Neural cell (in vitro differentiated cells): ENCODE measurements around the gene CRADD.

Experiments used
- CTCF ChIP-seq: fragments of 450-650 bp; IDR thresholded peaks from 2 replicates; pipeline ENCODE4 v1.5.1; 2014; ENCODE audit warnings: antibody characterized with exemption, mild to moderate bottlenecking, moderate library complexity; ENCODE audit not compliant: poor library complexity, severe bottlenecking
- EP300 ChIP-seq: fragments of 450-650 bp; conservative IDR thresholded peaks from 2 replicates; pipeline ENCODE4 v1.6.1; 2014; ENCODE audit warnings: antibody characterized with exemption, mild to moderate bottlenecking, moderate library complexity; ENCODE audit not compliant: poor library complexity, severe bottlenecking
- EZH2 ChIP-seq: fragments of 200-600, 300-800 bp; shearing (Covaris generic), sonication (generic); IDR thresholded peaks from 2 replicates; pipeline ENCODE4 v1.6.1; 2014; ENCODE audit warnings: antibody characterized with exemption, low read length, borderline replicate concordance, mild to moderate bottlenecking; ENCODE audit not compliant: insufficient read depth, poor library complexity, severe bottlenecking
- MXI1 ChIP-seq: fragments of 450-650 bp; conservative IDR thresholded peaks from 2 replicates; pipeline ENCODE4 v1.6.1; 2014; ENCODE audit warnings: antibody characterized with exemption, mild to moderate bottlenecking; ENCODE audit not compliant: poor library complexity, severe bottlenecking
- POLR2AphosphoS5 ChIP-seq: IDR thresholded peaks from 2 replicates; pipeline ENCODE4 v1.6.1; 2012
- TAF1 ChIP-seq: IDR thresholded peaks from 2 replicates; pipeline ENCODE4 v1.6.1; 2012; ENCODE audit warnings: low read depth

DNA sequence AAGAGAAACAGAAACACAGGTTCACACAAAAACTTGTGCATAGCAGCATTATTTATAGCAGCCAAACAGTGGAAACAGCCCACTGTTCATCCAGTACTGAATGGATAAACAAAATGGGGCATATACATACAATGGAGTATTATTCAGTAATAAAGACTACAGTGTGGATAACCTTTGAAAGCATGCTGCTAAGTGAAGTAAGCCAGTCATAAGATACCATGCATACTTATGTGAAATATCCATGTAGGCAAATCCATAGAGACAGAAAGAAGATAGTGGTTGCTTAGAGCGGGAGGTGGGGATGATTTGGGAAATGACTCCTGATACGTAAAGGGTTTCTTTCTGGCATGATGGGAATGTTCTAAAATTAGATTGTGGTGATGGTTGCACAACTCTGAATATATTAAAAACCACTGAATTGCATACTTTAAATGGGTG lies 99.4 kb downstream of the CRADD start:
- TF ChIP-seq EZH2 = no peak
- TF ChIP-seq CTCF = no peak
- no peak for TF ChIP-seq EP300
- TF ChIP-seq MXI1 = no peak
- TF ChIP-seq TAF1 = no peak
- TF ChIP-seq POLR2AphosphoS5 = no peak
